ENCODE data around the gene P3H1.

DNA sequence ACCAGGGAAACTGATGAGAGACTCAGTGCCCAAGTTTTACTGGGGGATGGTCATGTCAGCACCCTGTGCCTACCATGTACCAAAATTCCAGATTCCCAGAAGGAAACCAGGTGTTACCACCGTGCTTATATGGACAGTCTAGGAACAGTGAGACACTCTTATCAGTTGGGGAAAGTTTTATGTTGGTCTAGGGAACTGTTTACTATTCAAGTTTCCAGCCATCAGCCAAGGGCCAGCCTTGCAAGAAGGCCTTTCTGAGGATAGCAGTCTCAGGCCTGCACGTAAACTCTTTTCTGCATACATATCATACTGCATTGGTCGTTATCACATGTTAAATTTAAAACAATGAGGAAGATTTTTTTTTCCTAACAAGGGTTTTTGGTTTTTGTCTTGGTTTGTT is 30.6 kb upstream of the P3H1 start:
- TF ChIP-seq, protein P1, sequence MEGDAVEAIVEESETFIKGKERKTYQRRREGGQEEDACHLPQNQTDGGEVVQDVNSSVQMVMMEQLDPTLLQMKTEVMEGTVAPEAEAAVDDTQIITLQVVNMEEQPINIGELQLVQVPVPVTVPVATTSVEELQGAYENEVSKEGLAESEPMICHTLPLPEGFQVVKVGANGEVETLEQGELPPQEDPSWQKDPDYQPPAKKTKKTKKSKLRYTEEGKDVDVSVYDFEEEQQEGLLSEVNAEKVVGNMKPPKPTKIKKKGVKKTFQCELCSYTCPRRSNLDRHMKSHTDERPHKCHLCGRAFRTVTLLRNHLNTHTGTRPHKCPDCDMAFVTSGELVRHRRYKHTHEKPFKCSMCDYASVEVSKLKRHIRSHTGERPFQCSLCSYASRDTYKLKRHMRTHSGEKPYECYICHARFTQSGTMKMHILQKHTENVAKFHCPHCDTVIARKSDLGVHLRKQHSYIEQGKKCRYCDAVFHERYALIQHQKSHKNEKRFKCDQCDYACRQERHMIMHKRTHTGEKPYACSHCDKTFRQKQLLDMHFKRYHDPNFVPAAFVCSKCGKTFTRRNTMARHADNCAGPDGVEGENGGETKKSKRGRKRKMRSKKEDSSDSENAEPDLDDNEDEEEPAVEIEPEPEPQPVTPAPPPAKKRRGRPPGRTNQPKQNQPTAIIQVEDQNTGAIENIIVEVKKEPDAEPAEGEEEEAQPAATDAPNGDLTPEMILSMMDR (IDR thresholded peaks at IDR 0.05), result no peak
- TF ChIP-seq POLR2A (IDR thresholded peaks at IDR 0.05) (no peak), POLR2AphosphoS5 (IDR thresholded peaks at IDR 0.05) (no peak)

All from prostate gland (tissue), 2 donors.